ENCODE results near the gene YPEL5.
A peak's percentile ranks its signal among the peaks of the same experiment; 100 is the strongest.
"Not testable (repeated sequence)": the region's sequence is repeated elsewhere in the genome, so short reads cannot be mapped to it uniquely, and the experiment has no call there.

YPEL5 gene

GRCh38 chr2:30146337-30147195 is at the start of gene YPEL5:
TSS of gene YPEL5 (plus strand) at chr2:30147007. CDS start at chr2:30156652, 9,645 bp downstream.
- DNase-seq (ENCODE audit: low read depth, low spot score) = peak; percentile 97

GRCh38 chr2:30098266-30099005 is 48.4 kb upstream of the YPEL5 start:
- DNase-seq (ENCODE audit: low read depth, low spot score) = no peak

- DNase-seq (ENCODE audit: low read depth, low spot score) = not testable (repeated sequence)
These were observed 47.4 kb upstream of the YPEL5 start for GRCh38 chr2:30099366-30099765.

- DNase-seq (ENCODE audit: low read depth, low spot score) = not testable (repeated sequence)
These were observed 46.1 kb upstream of the YPEL5 start for GRCh38 chr2:30100691-30101090.

- no peak for DNase-seq (ENCODE audit: low read depth, low spot score)
These were observed 42.5 kb upstream of the YPEL5 start for GRCh38 chr2:30104307-30104706.

GRCh38 chr2:30105556-30105955 is 41.3 kb upstream of the YPEL5 start:
- no peak for DNase-seq (ENCODE audit: low read depth, low spot score)

- no peak for DNase-seq (ENCODE audit: low read depth, low spot score)
These were observed 40.3 kb upstream of the YPEL5 start for GRCh38 chr2:30106543-30106942.

- no peak for DNase-seq (ENCODE audit: low read depth, low spot score)
These were observed 38.6 kb upstream of the YPEL5 start for GRCh38 chr2:30108192-30108591.

- no peak for DNase-seq (ENCODE audit: low read depth, low spot score)
These were observed 38.0 kb upstream of the YPEL5 start for GRCh38 chr2:30108851-30109250.

- no peak for DNase-seq (ENCODE audit: low read depth, low spot score)
These were observed 37.0 kb upstream of the YPEL5 start for GRCh38 chr2:30109856-30110255.

GRCh38 chr2:30110773-30111172 is 36.0 kb upstream of the YPEL5 start:
- no peak for DNase-seq (ENCODE audit: low read depth, low spot score)

GRCh38 chr2:30111186-30111585 is 35.6 kb upstream of the YPEL5 start:
- not testable (repeated sequence) for DNase-seq (ENCODE audit: low read depth, low spot score)

- no peak for DNase-seq (ENCODE audit: low read depth, low spot score)
These were observed 34.2 kb upstream of the YPEL5 start for GRCh38 chr2:30112561-30112960.

- DNase-seq (ENCODE audit: low read depth, low spot score) = peak; percentile 33
These were observed 33.1 kb upstream of the YPEL5 start for GRCh38 chr2:30113617-30114293.

- peak; percentile 82 for DNase-seq (ENCODE audit: low read depth, low spot score)
These were observed 31.4 kb upstream of the YPEL5 start for GRCh38 chr2:30115141-30115980.

- DNase-seq (ENCODE audit: low read depth, low spot score) = no peak
These were observed 30.9 kb upstream of the YPEL5 start for GRCh38 chr2:30115981-30116285.

- DNase-seq (ENCODE audit: low read depth, low spot score) = no peak
These were observed 24.4 kb upstream of the YPEL5 start for GRCh38 chr2:30122362-30122761.

GRCh38 chr2:30127016-30127893 is 19.6 kb upstream of the YPEL5 start:
- no peak for DNase-seq (ENCODE audit: low read depth, low spot score)

- DNase-seq (ENCODE audit: low read depth, low spot score) = no peak
These were observed 12.2 kb upstream of the YPEL5 start for GRCh38 chr2:30134582-30134981.

GRCh38 chr2:30135541-30135940 is 11.3 kb upstream of the YPEL5 start:
- no peak for DNase-seq (ENCODE audit: low read depth, low spot score)
